HPDE6-E6E7 (cell line): ENCODE measurements around the gene REC8.
A peak's percentile ranks its signal among the peaks of the same experiment; 100 is the strongest.

Experiments used
- DNase-seq: peaks from one replicate; pipeline ENCODE4 v3.0.0; 2011; ENCODE audit warnings: missing footprints; ENCODE audit errors: extremely low spot score

Gene REC8

GRCh38 chr14:24138396-24139271, 33.2 kb upstream of the REC8 start:
- DNase-seq: no peak

GRCh38 chr14:24139272-24139934, 32.5 kb upstream of the REC8 start:
- DNase-seq: no peak

GRCh38 chr14:24141097-24141880, 30.6 kb upstream of the REC8 start, which contains the start of gene EMC9:
Gene EMC9, minus strand, starts transcription at chr14:24141591. Its CDS starts 287 bp downstream, at chr14:24141304.
- DNase-seq: peak; percentile 95

- no peak for DNase-seq
Observed at GRCh38 chr14:24143511-24143910, 28.4 kb upstream of the REC8 start.

DNA sequence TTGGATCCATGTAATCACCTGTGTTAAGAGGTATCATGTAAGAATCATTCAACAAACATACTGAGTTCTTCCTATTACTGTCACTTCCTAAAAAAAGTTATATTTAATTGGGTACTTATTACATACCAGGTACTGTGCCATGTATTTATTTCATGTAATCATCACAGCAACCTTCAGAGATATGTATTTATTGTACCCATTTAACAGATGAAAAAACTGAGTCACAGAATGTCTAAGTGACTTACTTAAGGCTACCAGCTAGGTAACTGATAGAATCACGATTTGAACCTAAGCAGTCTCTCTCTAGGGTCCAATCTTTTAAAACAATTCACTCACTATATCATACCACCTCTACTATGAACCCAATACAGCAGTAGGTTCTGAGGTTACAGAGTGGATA, 27.4 kb upstream of the REC8 start:
- no peak for DNase-seq

GRCh38 chr14:24145219-24145618, 26.7 kb upstream of the REC8 start:
- DNase-seq: no peak

DNA sequence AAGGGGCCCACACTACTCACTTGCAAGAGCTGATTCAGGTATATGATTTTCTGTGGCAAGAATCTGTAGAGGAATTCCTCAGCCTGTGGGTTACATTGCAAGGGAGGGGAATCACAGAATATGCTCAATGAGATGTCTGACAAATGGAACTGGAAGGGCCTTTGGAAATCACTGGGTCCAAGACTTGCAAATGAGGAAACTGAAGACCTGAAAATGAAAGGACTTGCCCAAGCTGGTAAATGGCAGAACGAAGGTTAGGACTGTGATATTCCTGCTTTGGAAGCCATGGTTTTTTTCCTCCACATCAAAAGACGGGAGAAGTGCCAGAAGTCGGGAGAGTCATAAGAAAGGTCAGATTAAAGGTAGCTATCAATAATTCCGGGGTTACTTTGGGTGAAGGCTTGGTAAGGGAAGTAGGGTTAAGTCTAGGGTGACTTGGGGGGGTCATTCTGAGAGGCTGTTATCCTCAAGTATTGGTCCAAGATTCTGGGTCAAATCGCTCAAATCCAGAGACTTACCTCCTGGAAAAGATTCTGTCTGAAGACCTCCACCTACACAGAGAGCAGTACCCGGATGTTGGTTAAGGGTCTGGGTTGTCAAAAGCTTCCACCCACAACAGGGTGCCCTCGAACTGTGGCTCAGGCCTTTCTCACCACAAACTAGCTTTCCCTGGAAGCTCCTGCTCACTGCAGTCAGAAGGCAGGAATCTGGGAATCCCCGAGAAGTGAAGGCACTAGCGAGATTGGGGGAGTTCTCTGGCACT, 26.0 kb upstream of the REC8 start:
- DNase-seq: no peak

DNA sequence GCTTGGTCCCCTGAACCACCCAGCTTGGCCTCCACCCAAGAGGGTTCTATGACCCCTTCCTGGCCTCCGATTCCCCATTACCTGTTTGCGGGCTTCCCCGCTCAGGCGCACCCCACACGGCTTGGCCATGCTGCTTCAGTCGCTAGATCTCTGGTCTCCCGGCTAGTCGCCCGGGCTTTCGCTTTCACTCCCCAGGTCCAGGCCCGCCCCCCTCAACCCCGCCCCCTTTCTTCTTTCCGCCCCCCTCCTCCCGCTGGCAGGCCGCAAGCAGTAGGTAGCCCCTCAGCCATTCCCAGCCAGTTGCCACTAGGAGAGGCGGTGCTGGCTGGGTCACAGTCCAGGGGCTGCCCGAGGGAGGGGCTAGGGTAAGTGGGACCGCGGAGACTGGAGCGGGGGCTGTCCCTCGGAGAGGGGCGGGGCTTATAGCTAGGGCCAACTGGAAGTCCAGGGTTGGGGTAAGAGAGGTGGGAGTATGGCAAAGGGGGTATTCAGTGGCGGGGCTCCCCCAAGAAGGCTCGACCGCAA, 25.4 kb upstream of the REC8 start, which contains the start of gene PSME2:
Gene PSME2, minus strand, starts transcription at position 158 of the 525 bp plus-strand sequence. Its CDS starts 29 bp downstream, at position 129.
- DNase-seq: peak; percentile 98

- DNase-seq: peak; percentile 94
Observed at GRCh38 chr14:24146978-24147760, 24.7 kb upstream of the REC8 start, which contains the start of gene RNF31. Gene RNF31, plus strand, starts transcription at chr14:24147498. Its CDS starts 201 bp downstream, at chr14:24147699.

DNA sequence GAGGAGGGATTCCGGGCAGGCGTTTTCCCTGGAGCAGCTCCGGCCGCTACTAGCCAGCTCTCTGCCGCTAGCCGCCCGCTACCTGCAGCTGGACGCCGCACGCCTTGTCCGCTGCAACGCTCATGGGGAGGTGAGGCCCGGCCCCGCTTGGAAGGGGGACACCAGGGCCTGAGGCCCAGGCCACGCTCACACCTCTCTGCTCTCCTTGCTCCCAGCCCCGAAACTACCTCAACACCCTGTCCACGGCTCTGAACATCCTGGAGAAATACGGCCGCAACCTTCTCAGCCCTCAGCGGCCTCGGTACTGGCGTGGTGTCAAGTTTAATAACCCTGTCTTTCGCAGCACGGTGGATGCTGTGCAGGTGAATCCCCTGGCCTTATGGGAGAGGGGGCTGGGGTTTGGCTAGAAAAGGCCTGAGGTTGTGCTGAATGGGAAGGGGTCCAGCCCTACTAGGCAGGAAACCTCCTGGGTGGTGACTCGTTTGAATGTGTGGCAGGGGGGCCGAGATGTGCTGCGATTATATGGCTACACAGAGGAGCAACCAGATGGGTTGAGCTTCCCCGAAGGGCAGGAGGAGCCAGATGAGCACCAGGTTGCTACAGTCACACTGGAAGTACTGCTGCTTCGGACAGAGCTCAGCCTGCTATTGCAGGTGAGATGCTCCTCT, 24.0 kb upstream of the REC8 start:
- DNase-seq: no peak

DNA sequence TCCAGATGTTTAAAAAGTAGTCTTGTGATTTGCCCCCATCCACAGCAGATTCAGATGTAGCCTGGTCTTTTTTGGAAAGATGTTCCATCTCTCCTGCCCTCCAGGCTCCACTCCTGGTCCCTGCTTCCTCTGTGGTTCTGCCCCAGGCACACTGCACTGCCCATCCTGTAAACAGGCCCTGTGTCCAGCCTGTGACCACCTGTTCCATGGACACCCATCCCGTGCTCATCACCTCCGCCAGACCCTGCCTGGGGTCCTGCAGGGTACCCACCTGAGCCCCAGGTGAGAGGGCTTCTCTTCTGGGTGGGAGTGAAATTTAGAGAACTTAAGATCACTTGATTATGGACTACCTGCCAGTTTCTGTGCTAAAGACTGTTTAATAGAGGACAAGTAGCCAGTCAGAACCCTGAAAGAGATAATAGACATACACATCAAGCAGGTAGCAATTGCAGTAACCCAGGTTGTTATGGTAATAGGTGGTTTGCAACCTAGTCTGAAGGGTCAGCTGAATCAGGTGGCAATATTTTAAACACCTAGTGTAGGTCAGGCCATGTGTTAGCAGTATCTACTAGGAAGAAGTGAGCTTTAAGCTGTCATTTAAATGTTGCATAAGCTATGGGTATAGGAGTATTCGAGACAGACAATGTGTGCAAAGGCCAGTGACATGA, 22.4 kb upstream of the REC8 start:
- no peak for DNase-seq

DNA sequence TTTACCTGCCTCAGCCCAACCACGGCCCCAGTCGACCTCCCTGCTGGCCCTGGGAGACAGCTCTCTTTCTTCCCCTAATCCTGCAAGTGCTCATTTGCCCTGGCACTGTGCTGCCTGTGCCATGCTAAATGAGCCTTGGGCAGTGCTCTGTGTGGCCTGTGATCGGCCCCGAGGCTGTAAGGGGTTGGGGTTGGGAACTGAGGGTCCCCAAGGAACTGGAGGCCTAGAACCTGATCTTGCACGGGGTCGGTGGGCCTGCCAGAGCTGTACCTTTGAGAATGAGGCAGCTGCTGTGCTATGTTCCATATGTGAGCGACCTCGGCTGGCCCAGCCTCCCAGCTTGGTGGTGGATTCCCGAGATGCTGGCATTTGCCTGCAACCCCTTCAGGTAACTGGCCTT, 21.8 kb upstream of the REC8 start:
- DNase-seq: no peak

- DNase-seq: no peak
Observed at GRCh38 chr14:24150567-24150966, 21.3 kb upstream of the REC8 start.

DNA sequence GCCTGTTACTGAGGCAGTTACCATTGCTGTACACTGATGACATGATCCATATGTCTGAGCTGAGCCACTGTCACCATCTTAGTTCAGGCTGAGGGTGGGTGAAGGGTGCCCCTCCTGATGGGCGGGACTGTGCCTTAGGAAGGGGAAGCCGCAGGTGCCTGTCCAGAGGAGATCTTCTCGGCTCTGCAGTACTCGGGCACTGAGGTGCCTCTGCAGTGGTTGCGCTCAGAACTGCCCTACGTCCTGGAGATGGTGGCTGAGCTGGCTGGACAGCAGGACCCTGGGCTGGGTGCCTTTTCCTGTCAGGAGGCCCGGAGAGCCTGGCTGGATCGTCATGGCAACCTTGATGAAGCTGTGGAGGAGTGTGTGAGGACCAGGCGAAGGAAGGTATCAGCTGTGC, 20.9 kb upstream of the REC8 start:
- no peak for DNase-seq

GRCh38 chr14:24151404-24152080, 20.3 kb upstream of the REC8 start:
- DNase-seq: no peak

DNA sequence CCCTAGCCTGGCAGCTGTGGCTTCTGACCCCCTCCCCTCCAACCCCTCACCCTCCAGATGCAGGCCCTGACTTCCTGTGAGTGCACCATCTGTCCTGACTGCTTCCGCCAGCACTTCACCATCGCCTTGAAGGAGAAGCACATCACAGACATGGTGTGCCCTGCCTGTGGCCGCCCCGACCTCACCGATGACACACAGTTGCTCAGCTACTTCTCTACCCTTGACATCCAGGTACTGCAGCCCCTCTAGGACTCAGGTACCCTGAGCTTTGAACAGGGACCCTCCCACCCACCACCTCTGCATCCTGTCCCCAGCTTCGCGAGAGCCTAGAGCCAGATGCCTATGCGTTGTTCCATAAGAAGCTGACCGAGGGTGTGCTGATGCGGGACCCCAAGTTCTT, 16.8 kb upstream of the REC8 start:
- DNase-seq: no peak

DNA sequence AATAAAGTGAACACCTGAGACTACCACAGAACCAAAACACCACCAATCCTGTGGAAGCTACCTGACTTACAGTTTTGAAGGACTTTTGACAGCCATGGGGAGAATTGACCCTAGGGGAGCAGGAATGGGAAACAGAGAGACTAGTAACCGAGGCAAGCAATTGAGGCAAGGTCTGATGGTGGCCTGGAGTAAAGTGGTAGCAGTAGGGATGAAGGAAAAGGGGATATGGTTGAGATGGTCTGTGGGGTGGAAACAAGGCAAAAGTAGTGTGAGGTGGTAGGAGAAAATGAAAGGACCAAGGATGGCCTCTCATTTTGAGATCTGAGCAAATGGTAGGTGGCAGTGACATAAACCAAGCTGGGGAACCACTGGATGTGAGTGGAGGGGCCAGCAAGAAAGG, 15.0 kb upstream of the REC8 start:
- no peak for DNase-seq

DNA sequence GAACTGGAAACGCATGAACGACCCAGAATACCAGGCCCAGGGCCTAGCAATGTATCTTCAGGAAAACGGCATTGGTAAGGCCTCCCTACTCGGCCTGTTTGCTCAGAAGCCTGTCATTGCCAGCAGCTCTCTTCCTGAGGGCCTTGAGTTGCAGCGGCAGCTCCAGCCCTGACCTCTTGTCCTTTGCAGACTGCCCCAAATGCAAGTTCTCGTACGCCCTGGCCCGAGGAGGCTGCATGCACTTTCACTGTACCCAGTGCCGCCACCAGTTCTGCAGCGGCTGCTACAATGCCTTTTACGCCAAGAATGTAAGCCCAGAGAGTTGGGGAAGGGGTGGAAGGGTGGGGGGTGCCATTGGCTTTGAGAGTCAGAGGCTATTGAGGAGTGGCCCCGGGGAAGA, 14.5 kb upstream of the REC8 start:
- DNase-seq: no peak
